Mammary epithelial cell (primary cell): ENCODE data around the gene KRAS.

Source experiments
- EZH2 ChIP-seq: IDR thresholded peaks from 2 replicates; pipeline ENCODE4 v1.6.1; 2012; ENCODE audit warnings: low read length, inconsistent platforms, borderline replicate concordance
- TF ChIP-seq, protein P1 (sequence below), 2 donors: IDR thresholded peaks in 1 of 2; conservative IDR thresholded peaks in 1 of 2; 2 replicates each; pipeline ENCODE4 v1.5.1; 2011 to 2012; ENCODE audit warnings: inconsistent platforms in 2 of 2, low read length in 2 of 2, mild to moderate bottlenecking in 2 of 2, control low read depth in 1 of 2, low read depth in 1 of 2; ENCODE audit not compliant: insufficient read depth in 1 of 2; ENCODE audit errors: extremely low read depth in 1 of 2

DNA sequence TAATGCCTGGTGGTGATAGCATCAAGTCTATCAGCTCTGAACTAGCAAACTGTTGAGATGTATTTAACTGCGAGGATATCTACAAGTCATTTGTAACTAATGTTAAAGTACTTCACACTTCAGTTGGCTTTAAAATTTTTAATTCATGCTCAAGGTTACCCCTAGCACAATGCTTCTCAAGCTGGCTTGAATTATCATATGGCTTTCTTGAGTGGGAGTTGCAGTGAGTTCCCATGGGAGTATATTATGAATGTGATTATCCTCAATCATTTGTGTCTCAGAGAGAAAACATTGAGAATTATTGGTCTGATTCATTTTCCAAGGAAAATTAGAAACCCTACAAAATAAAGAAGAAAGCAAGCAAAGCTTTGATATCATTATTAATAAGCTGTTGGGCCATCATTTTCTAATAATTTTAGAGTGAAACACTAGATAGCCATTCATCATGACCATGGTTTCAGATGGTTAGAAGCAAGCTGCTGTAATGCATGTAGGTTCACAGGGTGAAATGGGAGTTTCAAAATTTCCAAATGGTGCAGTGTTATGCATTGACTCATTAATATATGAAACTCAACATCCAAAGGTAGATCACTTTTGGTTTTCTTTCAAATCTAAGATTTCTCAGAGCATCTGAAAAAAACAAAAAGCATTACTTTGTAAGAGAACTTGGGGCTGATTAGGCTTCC is 11.8 kb upstream of the KRAS start:
- TF ChIP-seq, protein P1, sequence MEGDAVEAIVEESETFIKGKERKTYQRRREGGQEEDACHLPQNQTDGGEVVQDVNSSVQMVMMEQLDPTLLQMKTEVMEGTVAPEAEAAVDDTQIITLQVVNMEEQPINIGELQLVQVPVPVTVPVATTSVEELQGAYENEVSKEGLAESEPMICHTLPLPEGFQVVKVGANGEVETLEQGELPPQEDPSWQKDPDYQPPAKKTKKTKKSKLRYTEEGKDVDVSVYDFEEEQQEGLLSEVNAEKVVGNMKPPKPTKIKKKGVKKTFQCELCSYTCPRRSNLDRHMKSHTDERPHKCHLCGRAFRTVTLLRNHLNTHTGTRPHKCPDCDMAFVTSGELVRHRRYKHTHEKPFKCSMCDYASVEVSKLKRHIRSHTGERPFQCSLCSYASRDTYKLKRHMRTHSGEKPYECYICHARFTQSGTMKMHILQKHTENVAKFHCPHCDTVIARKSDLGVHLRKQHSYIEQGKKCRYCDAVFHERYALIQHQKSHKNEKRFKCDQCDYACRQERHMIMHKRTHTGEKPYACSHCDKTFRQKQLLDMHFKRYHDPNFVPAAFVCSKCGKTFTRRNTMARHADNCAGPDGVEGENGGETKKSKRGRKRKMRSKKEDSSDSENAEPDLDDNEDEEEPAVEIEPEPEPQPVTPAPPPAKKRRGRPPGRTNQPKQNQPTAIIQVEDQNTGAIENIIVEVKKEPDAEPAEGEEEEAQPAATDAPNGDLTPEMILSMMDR (conservative IDR thresholded peaks at IDR 0.05 in 1 of 2, IDR thresholded peaks at IDR 0.05 in 1 of 2; ENCODE audit: extremely low read depth in 1 of 2, insufficient read depth in 1 of 2, low read depth in 1 of 2, low read length in 2 of 2) = no peak
- no peak for TF ChIP-seq EZH2
